DMS53 treated with DMSO at 0.1 percent for 48 hours (cell line): ENCODE measurements around the gene C10orf71.

Experiments used
- DNase-seq: peaks from one replicate; lab custom pipeline; 2025; ENCODE audit not compliant: unreplicated experiment; lab: John Stamatoyannopoulos, UW

C10orf71 gene

DNA sequence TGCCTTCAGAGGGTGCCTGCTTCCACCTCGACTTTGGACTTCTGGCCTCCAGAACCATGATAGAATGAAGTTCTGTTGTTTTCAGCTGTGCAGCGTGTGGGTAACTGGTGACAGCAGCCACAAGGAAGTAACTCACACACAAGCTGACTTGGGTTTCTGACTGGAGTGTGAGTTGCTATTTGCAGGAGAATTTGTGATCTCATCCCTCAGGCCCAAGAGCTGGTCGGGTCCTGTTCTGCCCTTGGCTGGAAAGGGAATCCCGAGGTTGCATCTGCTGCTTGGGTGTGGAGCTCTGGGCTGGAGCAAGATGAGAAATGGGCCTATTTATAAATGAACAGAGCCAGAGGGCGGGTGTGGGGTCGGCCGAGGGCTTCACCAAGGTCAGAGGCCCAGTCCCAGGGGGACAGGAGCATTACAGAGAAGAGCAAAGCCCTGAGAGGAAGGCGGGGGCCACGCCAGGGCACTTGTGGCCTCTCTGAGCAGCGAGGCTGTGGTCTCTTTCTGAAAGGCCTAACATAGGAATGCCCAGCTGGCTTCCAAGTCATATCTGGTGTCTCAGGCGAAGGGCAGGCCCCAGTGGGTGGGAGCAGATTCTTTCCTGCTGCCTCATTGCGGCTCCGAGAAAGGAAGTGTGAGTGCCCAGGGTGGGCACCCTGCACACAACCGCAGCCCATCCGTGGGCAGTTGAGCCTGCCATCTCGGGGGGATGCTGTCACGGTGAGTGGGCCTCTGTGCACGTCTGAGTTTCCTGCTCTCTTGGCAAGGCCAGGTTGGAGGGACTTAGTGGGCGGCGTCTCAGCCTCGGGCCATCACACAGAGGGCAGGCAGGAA is 26.5 kb upstream of the C10orf71 start:
- DNase-seq: no peak

DNA sequence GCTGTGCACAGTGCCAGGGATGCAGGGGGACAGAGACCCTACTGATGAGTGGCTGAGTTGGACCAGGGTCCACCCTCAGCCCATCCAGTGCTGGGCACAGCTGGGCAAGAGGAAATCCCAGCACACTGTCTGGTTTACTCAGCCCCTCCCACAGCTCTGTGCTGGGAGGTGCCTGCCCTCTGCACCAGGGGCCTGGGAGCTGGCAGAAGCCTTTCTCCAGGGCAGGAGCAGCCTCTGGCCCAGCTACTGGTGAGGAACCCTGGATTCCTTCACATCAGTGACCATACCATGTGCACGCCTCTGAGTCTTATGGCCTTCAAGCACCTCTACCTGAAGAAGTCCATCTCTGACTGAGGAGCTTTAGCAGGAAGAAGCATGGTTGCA is 25.9 kb upstream of the C10orf71 start:
- no peak for DNase-seq

DNA sequence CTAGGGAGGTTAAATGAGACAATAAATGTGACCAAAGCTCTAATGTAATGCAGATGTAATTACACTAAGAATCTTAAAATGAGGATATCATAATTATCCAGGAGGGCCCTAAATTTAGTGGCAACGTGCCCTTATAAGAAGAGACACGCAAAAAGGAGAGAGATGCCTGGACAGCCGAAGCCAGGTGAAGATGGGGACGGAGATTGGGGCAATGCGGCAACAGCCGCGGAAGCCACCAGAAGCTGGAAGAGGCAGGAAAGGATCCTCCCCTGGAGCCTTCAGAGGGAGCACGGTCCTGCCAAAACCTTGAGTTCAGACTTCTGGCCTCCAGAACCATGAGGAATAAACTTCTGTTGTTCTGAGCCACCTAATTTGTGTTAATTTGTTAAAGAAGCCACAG is 25.3 kb upstream of the C10orf71 start:
- DNase-seq: no peak

DNA sequence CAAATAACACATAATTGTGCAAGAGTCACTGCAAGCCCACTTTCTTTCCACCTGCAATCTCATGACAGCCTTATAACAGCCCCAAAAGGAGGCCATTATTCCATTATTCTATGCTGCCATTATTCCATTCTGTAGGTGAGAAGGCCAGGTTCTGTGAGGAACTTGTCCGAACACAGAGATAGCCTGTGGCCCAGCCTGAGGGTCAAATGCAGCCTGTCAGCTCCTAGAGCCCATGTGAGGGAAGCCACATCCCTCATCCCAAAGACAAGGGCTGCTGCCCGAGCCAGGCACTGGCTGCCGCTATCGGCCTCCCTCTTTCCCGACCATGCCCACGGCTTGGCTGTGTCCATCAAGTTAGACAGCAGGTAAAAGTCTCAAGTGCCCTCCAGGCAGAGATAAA is 24.1 kb upstream of the C10orf71 start:
- DNase-seq: no peak

DNA sequence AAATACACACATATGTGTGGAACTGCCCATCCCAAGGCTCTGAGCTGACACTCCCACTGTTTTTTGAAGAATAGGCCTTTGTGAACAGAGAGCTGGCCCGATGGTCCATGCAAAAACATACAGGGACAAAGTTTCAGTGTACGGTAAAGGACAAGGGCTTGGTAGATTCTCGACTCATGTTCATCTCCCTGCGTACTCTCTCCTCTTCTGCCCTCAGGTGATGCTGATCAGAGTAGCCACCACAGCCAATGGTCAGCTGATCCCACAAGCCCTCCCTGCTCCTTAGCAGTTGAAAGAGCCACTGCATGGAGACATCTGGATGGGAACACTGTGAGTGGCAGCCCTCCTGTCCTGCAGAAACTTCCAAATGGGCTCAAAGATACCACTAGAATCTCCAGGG is 23.1 kb upstream of the C10orf71 start:
- DNase-seq: no peak

DNA sequence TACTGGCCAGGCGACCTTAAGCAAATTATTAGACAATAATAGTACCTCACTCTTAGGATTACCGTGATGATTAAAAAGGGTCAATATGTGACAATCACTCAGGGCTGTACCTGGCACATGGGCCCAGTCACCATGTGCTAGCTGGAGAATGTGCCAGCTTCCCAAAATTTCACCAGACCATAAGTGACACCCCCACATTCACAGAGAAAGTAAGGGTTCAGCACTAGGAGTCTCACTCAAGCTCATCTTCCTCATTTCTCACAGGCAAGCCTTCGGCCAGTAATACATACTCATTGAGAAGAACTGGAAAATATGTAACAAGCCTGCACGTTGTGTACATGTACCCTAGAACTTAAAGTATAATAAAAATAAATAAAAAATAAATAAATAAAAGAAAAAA is 22.4 kb upstream of the C10orf71 start:
- no peak for DNase-seq

DNA sequence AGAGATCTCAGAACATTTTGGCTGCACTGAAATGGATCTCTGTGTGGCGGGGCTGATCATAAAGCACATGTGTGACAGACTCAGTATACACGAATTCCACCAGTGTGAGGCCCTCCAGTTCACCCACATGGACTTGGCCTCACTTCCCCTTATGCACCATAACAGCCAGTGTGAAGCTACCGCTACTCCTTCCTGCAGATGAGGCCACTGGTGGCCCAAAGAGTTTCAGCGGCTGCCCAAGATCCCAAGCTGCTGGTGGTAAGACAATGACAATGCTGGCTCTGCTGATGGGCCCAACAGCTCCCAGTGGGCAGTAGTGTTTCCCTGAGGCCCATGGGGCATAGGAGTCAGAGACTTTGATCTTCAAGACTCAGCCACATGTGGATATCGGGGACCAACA is 21.0 kb upstream of the C10orf71 start:
- DNase-seq: no peak

DNA sequence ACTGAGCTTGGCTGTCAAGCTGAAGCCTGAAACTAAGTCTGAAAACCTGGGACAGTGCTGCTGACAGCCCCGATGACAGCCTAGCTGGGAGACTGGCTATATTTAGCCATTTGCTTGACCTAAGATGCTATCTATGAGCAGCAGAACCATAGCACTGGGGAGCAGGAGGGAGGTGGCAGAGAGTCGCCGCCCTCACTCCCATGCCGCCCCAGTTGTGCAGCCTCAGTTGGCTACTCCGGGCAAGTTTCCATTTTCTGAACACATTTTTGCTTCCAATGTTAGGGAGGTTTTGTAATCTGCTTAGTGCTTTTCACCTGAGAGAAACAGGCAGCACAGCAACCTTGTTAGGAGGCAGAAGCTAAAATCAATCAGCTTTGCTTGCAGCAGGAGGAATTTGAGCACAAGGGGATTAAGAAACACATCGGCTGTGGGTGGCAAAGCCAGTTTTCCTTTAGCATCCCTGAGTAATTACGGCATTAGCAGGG is 20.4 kb upstream of the C10orf71 start:
- DNase-seq: no peak

DNA sequence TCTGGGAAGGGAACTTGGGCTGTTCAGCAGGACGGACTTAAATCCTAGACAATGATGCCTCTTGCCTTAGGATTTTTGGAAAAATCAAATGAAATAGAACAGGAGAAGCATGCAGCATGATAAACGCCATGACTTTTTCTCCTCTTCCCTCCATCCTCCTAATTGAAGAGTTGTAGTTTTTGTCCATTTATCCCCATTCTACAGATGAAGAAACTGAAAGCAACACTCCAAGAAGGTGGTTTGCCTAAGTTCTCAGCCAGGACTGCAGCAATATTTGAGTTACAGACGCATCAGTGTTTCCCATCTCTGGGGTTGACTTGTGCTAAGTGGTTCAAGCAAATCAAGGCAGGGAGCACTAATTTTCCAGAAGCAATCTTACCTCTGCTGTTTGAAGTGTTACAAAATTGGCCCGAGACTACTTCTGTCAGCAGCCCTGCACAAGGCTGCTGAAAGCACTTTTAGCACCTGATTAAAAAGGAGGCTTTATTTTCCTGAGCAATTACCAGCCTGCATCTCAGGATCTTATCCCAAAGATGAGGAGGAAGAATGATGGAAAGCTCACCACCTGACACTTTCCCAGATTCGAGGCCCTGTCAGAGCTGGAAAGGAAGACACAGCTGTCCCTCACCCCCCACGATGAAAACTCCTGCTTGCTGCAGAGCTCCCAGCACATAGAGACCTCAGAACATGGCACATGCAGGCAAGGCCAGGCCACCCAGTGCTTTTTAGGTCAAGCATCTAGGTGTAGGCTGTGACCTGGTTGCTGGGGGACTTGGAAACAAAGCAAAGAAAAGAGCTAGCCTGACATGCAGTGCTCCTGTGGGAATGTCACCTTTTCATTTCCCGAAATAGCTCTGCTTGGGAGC is 19.7 kb upstream of the C10orf71 start:
- DNase-seq: no peak

DNA sequence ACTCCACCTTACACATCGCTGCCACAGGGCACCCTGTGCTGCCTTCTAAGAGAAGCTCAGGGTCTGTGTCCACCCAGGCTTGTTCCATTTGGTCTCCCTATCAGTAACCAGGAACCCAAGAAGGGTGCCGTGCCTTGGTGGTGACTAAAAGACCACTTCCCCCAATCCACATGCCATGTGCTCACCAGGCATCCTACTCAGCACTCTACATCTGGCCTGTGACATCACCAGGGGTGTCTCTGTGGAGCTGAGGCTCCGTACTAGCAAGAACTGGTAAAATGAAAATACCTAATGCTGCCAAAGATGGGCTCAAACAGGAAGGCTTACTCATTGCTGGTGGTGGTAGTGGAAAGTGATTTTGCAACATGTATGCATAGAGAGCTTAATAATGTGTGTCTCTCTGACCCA is 19.0 kb upstream of the C10orf71 start:
- no peak for DNase-seq

DNA sequence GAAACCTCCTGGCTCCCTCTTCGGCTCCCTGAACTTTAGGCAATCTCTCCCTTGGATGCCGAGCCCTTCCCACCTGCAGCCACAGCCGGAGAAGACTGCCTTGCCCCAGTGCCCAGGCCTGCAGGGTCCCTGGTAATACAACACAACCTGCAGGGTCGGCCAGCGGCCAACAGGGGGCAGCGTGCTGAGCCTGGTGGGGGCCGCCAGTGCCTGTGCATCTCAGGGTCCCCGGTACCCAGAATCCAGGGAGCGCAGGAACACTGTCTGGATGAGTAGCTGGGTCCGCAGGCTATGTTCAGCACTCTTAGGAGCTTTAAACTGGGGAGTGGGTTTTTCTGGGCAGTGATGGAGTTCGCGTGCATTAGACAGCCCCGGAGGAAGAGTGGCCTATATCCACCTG is 17.5 kb upstream of the C10orf71 start:
- no peak for DNase-seq

DNA sequence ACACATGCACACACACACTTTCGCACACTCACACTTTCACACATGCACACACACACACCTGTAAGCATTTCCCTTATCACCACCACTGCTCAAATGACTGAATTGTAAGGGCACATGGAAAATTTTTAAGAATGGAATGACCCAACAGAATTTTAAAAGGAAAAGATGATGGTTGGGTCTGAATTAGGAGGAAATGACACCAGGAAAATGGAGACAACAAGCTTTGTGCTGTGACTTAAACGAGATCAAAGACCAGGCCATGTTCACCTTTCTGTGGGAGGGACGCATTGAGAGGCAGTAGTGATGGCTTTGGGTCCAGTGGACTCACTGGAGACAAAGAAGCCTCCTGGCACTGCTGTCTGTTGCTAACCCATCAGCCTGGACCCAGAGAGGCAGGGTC is 16.7 kb upstream of the C10orf71 start:
- DNase-seq: no peak

DNA sequence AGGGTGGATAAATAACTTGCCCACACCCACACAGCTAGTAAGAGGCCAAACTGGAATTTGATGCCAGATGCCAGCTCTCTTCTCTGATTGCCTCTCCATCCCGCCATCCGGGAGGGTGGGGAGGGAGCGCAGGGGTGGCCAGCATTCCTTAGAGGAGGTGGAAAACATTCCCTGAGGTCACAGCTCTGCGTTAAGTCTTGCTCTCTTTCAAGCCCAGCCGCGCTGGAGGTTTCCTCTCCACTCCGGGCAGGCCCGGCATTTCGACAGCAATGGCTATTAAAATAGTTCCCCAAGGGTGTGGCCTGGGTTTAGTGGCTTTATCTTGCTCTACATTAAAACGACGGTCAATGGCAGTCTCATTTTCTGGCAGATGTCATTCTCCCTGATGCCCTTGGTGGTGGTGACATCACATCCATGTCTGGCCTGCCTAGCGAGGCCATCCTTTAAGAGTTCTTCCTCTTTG is 16.1 kb upstream of the C10orf71 start:
- no peak for DNase-seq

DNA sequence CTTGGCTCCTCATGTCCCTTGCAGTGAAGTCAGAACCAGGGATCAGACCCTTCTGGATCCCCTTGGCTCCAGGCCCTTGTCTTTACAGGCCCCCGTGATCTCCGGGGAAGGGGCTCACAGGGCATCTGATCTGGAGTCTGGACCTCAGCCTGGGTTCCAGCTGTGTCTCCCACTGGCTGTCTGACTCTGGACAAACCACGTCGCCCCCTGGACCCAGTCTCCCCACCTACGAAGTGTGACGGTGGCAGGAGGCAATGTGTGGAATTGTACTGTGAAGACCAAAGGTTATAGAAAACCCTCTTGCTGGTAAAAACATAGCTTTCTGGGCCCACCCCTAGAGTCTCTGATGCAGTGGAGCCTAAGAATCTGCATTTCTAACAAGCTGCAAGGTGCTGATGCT is 15.5 kb upstream of the C10orf71 start:
- DNase-seq: no peak

DNA sequence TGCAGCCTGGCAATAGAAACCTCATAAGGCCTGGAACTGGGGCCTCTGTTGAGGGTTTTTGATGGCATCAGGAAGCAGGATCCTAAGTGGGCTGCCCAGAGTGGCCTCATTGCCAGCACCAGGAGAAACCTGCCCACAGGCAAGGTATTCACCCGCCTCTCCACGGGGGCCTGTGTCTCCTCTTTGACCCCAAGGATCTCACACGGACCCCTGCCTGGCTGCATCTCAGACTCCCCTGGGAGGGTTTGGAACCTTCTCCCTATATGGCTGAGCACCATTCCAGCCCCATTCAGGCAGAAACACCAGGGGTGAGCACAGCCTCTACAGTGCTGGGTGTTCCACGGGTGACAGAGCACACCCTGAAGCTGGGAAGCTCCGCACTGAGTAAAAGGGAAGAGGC is 14.6 kb upstream of the C10orf71 start:
- DNase-seq: no peak

DNA sequence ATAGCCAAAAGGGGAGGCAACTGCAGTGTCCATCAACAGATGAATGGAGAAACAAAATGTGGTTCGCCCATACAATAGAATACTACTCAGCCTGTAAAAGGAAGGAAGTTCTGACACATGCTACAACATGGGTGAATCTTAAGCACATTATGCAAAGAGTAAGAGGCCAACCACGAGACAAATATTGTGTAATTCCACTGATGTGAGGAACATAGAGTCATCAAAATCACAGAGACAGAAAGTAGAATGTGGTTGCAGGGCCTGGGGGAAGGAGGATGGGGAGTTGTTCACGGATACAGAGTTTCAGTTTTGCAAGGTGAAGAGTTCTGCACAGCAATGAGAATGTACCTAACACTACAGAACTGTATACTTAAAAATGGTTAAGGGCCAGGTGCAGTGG is 13.7 kb upstream of the C10orf71 start:
- no peak for DNase-seq

DNA sequence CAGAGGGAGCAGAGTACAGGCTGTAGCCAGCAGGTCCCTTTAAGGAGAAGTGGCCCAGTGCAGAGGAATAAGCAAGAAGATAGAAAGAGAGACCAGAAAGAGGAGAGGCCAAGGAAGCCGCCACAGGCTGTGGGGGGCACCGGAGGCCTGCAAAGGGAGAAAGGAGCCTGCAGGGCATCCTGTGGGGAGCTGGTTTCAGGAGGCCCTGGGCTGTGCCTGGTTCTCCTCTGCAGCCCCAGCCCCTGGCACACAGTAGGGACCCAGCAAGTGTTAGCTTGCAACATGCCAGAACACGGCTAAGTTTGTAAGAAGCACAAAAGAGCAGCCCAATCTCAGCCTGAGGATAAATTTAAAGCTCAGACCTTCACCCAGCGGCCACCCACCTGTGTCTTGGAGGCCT is 12.3 kb upstream of the C10orf71 start:
- DNase-seq: no peak

DNA sequence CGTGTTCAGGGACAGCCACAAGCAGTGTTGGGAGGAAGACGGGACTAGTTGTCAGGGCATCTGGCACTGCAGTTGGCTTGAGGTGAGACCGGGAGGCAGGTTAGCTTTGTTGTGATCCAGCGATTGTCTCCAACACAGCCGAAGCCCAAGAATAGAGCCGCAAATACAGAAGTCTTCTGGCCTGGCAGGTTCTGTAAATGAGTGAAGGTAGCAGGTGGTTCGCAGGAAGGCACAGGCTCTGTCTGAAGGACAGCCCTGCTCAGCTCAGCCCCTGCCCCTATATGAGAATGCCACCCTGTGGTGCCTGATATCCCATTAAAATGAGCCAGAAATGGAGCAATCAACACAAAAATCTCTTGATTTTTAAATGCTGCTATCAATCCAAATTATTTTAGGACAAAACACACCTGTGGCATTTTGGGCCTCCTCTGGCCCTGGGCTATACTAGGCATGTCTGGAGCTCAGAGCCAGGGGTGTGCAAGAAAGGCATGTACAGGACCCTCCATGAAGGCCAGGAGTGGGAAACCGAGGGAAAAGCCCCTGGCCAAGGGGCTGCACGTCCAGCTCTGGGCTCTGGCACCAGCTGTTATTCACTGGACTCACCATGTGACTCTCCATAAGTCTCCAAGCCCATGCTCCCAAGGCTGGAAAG is 11.2 kb upstream of the C10orf71 start:
- DNase-seq: no peak

DNA sequence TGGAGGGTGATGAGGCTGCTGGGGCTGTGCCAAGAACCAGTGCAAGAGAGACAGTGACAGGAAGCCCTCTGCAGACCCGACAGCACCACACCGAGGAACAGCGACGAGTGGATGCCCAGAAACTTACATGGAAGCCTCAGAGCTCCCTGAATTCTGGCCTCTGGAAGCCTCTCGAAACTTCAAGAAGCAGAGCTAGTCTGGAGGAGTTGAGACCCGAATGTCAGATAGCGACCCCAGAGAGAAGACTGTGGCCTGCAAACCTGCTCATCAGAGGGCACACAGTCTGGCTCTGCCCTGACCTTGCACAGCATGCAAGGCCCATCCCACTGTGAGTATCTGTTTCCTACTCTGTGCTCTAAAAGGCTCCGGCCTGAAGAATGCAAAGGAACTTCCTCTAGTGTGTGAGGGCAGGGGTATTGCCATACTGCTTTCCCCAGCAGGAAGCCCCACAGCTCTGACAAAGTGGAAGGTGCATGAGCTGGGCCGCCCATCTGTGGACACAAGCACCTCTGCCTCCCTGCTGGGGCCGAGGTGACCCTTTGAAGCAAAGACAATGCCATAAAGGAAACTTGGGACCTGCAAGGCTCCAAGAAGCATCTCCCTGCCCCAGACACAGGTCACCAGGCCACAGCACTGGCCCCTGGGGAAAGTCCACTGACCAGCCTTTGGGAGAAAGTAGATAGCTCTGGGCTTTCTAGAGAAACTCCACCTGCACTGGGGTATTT is 10.5 kb upstream of the C10orf71 start:
- no peak for DNase-seq

DNA sequence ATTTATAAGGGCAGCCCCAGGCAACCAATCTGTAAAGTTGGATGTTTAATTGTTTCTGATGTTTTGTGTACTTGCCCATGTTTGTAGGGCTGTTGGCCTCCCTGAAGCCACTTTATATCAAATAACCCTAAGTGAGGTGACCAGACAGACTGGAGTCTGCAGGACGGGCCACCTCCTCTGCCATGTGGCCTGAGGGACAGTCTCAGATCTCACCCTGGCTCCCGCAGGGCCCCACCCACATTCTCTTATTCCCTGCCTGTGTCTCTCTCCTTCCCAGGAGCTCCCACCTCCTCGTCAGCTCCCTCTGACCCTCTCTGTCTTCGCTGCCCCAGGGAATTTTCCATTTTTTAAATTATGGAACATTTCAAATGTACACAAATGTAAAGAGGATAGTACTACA is 9.5 kb upstream of the C10orf71 start:
- no peak for DNase-seq

DNA sequence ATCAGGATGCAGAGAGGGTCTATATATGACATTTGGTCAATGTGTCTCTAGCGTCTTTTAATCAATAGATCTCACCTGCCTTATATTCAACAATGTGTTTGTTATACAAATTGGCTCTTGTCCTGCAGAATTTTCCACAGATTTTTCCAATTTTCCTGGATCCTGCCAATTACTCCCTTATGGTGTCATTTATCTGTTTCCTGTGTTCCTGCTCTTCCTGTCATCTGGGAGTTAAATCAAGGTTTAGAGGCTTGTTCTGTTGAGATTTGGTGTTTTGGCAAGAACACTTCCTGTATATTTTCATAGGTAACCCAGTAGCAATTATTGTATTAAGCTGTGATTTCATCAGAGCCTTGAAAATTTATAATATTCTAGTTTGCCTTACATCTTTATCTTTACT is 8.8 kb upstream of the C10orf71 start:
- no peak for DNase-seq
